Measurements from ENCODE around the gene ZWILCH.

DNA sequence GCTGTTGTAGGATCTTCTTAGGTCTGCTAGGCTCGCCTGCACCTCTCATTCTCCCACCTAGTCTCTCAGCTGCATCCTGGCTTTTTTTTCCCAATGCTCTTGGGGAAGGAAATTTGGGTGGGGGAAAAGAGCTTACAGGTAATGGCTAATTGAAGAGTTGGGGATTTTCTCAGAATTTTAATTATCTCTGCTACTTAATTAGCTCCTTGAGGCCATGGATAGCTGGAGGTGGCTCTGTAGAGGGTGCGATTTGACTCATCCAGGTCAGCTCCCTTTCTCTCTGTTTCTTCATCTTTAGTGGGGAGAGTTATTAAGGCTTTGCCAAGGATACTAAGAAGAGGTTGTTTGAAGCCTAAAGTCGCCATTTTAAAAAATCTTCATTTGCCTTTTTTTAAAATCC, 30.2 kb upstream of the ZWILCH start:
- TF ChIP-seq, protein P1, sequence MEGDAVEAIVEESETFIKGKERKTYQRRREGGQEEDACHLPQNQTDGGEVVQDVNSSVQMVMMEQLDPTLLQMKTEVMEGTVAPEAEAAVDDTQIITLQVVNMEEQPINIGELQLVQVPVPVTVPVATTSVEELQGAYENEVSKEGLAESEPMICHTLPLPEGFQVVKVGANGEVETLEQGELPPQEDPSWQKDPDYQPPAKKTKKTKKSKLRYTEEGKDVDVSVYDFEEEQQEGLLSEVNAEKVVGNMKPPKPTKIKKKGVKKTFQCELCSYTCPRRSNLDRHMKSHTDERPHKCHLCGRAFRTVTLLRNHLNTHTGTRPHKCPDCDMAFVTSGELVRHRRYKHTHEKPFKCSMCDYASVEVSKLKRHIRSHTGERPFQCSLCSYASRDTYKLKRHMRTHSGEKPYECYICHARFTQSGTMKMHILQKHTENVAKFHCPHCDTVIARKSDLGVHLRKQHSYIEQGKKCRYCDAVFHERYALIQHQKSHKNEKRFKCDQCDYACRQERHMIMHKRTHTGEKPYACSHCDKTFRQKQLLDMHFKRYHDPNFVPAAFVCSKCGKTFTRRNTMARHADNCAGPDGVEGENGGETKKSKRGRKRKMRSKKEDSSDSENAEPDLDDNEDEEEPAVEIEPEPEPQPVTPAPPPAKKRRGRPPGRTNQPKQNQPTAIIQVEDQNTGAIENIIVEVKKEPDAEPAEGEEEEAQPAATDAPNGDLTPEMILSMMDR (IDR thresholded peaks at IDR 0.05; ENCODE audit: borderline replicate concordance, extremely low read depth, low read length, poor library complexity, severe bottlenecking): no peak
- no peak for TF ChIP-seq EZH2 (IDR thresholded peaks at IDR 0.05; ENCODE audit: borderline replicate concordance, low read depth, low read length, severe bottlenecking)
